PC-9 (cell line): ENCODE measurements around the gene DPP9. TPM values are rescaled to one million over a fixed set of nuclear protein-coding genes. Genes with fewer than 3 reads are reported as not detected.

Source experiments
- BruUV-seq: library from RNA; stranded (reverse); fragments of 400-500 nt; replicated peaks from 2 replicates; lab custom pipeline; 2021; lab: Mats Ljungman, UMichigan
- CTCF ChIA-PET: fragments of 300-600 bp; sonication (Branson Sonifier 250); formaldehyde crosslinking; loops from one replicate; lab custom pipeline; 2022; ENCODE audit warnings: antibody characterized with exemption; lab: Charles Lee
- POLR2A ChIA-PET: fragments of 300-600 bp; sonication (Branson Sonifier 250); formaldehyde crosslinking; loops from one replicate; lab custom pipeline; 2022; ENCODE audit warnings: antibody characterized with exemption; ENCODE audit not compliant: unreplicated experiment; lab: Charles Lee
- DNase-seq, 2 experiments: peaks; one replicate each; pipeline versions ENCODE4 v3.0.0 to v3.0.0-alpha.2; 2015 to 2022; ENCODE audit warnings: mixed read lengths in 1 of 2
- H2AFZ ChIP-seq: fragments of 200-600 bp; sonication (generic); 2 replicates; pipeline ENCODE4 v1.8.1; 2017; ENCODE audit warnings: antibody characterized with exemption
- H3F3A ChIP-seq: fragments of 200-600 bp; sonication (generic); 2 replicates; pipeline ENCODE4 v1.8.1; 2017; ENCODE audit warnings: antibody characterized with exemption, mild to moderate bottlenecking, low read depth; ENCODE audit not compliant: insufficient read depth
- H3K27ac ChIP-seq: fragments of 200-600 bp; sonication (generic); 2 replicates; pipeline ENCODE4 v1.6.1; 2016; ENCODE audit warnings: mixed run types
- H3K27me3 ChIP-seq: fragments of 200-600 bp; sonication (generic); 2 replicates; pipeline ENCODE4 v1.6.1; 2016; ENCODE audit warnings: low read depth, mixed run types; ENCODE audit not compliant: insufficient read depth
- H3K36me3 ChIP-seq: fragments of 200-600 bp; sonication (generic); 2 replicates; pipeline ENCODE4 v1.6.1; 2016; ENCODE audit warnings: low read depth, mixed run types
- H3K4me1 ChIP-seq: fragments of 200-600 bp; sonication (generic); replicated peaks from 2 replicates; pipeline ENCODE4 v1.6.1; 2016; ENCODE audit warnings: mixed run types; ENCODE audit not compliant: insufficient read depth
- H3K4me2 ChIP-seq: fragments of 200-600 bp; sonication (generic); 2 replicates; pipeline ENCODE4 v1.6.1; 2017; ENCODE audit warnings: mixed run types
- H3K4me3 ChIP-seq: fragments of 200-600 bp; sonication (generic); 2 replicates; pipeline ENCODE4 v1.6.1; 2016; ENCODE audit warnings: mixed run types
- H3K79me2 ChIP-seq: fragments of 200-600 bp; sonication (generic); 2 replicates; pipeline ENCODE4 v1.6.1; 2017; ENCODE audit warnings: low read depth, mixed run types
- H3K9me2 ChIP-seq: fragments of 200-600 bp; sonication (generic); 2 replicates; pipeline ENCODE4 v1.8.1; 2017; ENCODE audit warnings: mild to moderate bottlenecking; ENCODE audit not compliant: insufficient read depth
- H3K9me3 ChIP-seq: fragments of 200-600 bp; sonication (generic); 2 replicates; pipeline ENCODE4 v1.8.1; 2016; ENCODE audit warnings: low read depth; ENCODE audit not compliant: insufficient read depth
- H4K20me1 ChIP-seq: fragments of 200-600 bp; sonication (generic); 2 replicates; pipeline ENCODE4 v1.8.1; 2017; ENCODE audit not compliant: insufficient read depth
- EZH2 ChIP-seq: fragments of 200-600 bp; sonication (generic); IDR thresholded peaks from 2 replicates; pipeline ENCODE4 v1.8.0; 2017; ENCODE audit warnings: antibody characterized with exemption, low read depth
- intact Hi-C: fragments of 100-400 bp; cut with micrococcal nuclease; formaldehyde crosslinking; loops from one replicate; pipeline ENCODE4 v1.10.0; 2022; ENCODE audit not compliant: unreplicated experiment
- total RNA-seq: library from RNA; stranded (reverse); gene quantifications from 2 replicates; pipeline ENCODE4 v1.2.3, GENCODE V29; 2021
- TF ChIP-seq, protein P1 (sequence below): fragments of 200-600 bp; sonication (generic); conservative IDR thresholded peaks from 2 replicates; pipeline ENCODE4 v1.6.1; 2017; ENCODE audit warnings: mixed run types, antibody characterized with exemption, mild to moderate bottlenecking, moderate library complexity

DPP9 gene
- total RNA-seq, 1 experiment from 2014 or later = 85.3 TPM

DNA sequence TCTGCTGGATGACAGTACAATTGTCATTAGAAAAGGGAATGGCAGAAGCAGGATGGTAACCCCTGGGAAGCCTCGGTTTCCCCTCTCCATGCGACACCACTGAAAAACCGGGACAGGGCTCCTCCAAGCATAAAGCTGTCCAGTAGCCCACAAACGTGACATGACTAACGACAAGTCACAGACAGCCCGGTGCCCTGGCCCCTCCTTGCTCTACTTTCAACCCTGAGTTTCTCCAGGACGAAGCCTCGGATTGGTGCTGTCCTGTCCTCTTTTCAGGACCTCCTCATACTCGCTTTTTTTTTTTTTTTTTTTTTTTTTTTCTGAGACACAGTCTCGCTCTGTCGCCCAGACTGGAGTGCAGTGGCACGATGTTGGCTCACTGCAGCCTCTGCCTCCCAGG, 16.3 kb downstream of the DPP9 start:
- Histone ChIP-seq H3K9me3 (no peaks in the 10 kb centered on the region), H3K4me3 (no peak overlapping the region), H3K4me1 (no peaks in the 10 kb centered on the region), H3K36me3 (no peaks in the 10 kb centered on the region), H3K27me3 (no peaks in the 10 kb centered on the region), H2AFZ (no peak overlapping the region), H3F3A (no peaks in the 10 kb centered on the region), H3K9me2 (no peaks in the 10 kb centered on the region), H4K20me1 (no peaks in the 10 kb centered on the region), H3K27ac (no peak overlapping the region), H3K79me2 (no peaks in the 10 kb centered on the region), H3K4me2 (no peak overlapping the region)
- BruUV-seq = no TSS peak
- DNase-seq = no peak
- intact Hi-C loops = no loop called here
- ChIA-PET CTCF (no interaction called here), POLR2A (no interaction called here)
- TF ChIP-seq EZH2 = no peak
- TF ChIP-seq, protein P1, sequence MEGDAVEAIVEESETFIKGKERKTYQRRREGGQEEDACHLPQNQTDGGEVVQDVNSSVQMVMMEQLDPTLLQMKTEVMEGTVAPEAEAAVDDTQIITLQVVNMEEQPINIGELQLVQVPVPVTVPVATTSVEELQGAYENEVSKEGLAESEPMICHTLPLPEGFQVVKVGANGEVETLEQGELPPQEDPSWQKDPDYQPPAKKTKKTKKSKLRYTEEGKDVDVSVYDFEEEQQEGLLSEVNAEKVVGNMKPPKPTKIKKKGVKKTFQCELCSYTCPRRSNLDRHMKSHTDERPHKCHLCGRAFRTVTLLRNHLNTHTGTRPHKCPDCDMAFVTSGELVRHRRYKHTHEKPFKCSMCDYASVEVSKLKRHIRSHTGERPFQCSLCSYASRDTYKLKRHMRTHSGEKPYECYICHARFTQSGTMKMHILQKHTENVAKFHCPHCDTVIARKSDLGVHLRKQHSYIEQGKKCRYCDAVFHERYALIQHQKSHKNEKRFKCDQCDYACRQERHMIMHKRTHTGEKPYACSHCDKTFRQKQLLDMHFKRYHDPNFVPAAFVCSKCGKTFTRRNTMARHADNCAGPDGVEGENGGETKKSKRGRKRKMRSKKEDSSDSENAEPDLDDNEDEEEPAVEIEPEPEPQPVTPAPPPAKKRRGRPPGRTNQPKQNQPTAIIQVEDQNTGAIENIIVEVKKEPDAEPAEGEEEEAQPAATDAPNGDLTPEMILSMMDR = no peak

DNA sequence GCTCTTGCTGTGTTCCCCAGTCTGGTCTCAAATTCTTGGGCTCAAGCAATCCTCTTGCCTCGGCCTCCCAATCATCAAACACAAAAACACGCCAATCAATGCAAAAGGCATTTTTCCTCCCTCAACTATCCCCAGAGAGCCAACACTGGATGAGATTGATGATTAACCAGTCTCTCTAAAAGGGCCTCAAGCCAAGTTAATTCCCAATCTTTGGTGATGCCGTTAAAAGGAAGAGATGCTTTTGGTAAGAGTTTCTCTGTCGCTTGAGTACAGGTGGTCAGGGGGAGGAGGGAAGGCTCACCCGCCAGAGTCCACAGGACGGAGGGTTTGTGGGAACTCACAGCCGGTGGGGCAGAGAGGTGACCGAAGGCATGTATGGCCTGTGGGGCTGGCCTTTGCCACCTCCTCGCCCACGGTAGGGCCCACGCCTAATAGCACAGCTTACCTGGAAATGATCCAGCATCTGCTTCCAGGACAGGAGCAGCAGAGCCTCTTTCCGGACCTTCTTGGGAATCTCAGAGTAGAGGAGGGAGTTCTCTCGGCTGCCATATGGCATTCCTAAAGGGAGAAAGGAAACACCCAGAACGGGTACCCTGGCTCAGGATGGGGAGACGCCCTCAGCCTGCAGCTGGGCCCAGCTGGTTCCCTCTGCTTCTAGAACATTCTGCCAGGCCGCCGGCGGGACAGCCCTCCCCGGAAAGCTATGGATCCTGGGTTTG, 18.1 kb downstream of the DPP9 start:
- Histone ChIP-seq H3K4me2 (no peak overlapping the region), H3K9me3 (no peaks in the 10 kb centered on the region), H3K4me3 (no peak overlapping the region), H3K9me2 (no peaks in the 10 kb centered on the region), H3K36me3 (no peaks in the 10 kb centered on the region), H3K27ac (no peak overlapping the region), H3K79me2 (no peaks in the 10 kb centered on the region), H3K4me1 (no peaks in the 10 kb centered on the region), H2AFZ (no peak overlapping the region), H3F3A (no peaks in the 10 kb centered on the region), H4K20me1 (no peaks in the 10 kb centered on the region), H3K27me3 (no peaks in the 10 kb centered on the region)
- TF ChIP-seq EZH2 = no peak
- TF ChIP-seq, protein P1 = no peak
- POLR2A ChIA-PET = no interaction called here
- no TSS peak for BruUV-seq
- intact Hi-C loops = no loop called here
- DNase-seq = no peak
- CTCF ChIA-PET = no interaction called here

DNA sequence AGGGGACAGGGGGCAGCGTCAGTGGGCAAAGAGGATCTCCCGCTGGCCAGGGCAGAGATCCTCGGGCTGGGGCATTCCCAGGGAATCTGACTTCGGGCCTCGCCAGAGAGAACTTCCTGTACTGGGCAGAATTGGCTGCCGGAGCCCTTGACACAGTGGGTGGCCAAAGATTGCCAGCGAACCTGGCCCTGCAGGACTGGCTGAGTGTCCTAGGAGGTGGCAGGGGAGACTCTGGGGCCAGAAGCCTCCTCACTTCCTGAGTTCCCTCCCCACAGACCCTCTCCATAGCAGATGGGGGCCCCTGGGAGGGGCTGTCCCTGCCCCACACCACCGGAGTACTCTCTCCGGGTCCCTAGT, 19.3 kb downstream of the DPP9 start:
- no peaks in the 10 kb centered on the region for H3K9me3 ChIP-seq
- H3K27me3 ChIP-seq = no peaks in the 10 kb centered on the region
- POLR2A ChIA-PET = no interaction called here
- no peaks in the 10 kb centered on the region for H3K79me2 ChIP-seq
- DNase-seq = no peak
- no peaks in the 10 kb centered on the region for H3K36me3 ChIP-seq
- H2AFZ ChIP-seq = no peak overlapping the region
- intact Hi-C loops = no loop called here
- no peaks in the 10 kb centered on the region for H3F3A ChIP-seq
- H3K9me2 ChIP-seq = no peaks in the 10 kb centered on the region
- H3K4me1 ChIP-seq = no peaks in the 10 kb centered on the region
- TF ChIP-seq, protein P1 = no peak
- TF ChIP-seq EZH2 = no peak
- no peaks in the 10 kb centered on the region for H4K20me1 ChIP-seq
- no peak overlapping the region for H3K4me3 ChIP-seq
- H3K4me2 ChIP-seq = no peak overlapping the region
- BruUV-seq = no TSS peak
- CTCF ChIA-PET = no interaction called here
- H3K27ac ChIP-seq = no peak overlapping the region
